Prostate gland (tissue), 2 donors: ENCODE results near the gene KRTAP3-1. TPM values are rescaled to one million over a fixed set of nuclear protein-coding genes. Genes with fewer than 3 reads are reported as not detected.
"Not testable (repeated sequence)": the region's sequence is repeated elsewhere in the genome, so short reads cannot be mapped to it uniquely, and the experiment has no call there.

Experiments used
- DNase-seq: peaks from one replicate; pipeline ENCODE4 v3.0.0-alpha.2; 2019; ENCODE audit warnings: low spot score
- H3K27ac ChIP-seq, 2 donors: fragments of 200-600 bp; sonication (generic); 2 replicates each; pipeline ENCODE4 v1.5.1; 2017 to 2019
- H3K27me3 ChIP-seq: fragments of 200-600 bp; sonication (generic); replicated peaks from 2 replicates; pipeline ENCODE4 v1.5.1; 2019; ENCODE audit not compliant: insufficient read depth
- H3K36me3 ChIP-seq, 2 donors: fragments of 200-600 bp; sonication (generic); 1 replicate in 1 of 2; 2 replicates in 1 of 2; pipeline versions ENCODE4 v1.5.1 to v1.8.1; 2017 to 2019
- H3K4me1 ChIP-seq: fragments of 200-600 bp; sonication (generic); replicated peaks from 2 replicates; pipeline ENCODE4 v1.5.1; 2019
- H3K4me3 ChIP-seq, 2 donors: fragments of 200-600 bp; sonication (generic); 2 replicates each; pipeline ENCODE4 v1.5.1; 2017 to 2019
- H3K9me3 ChIP-seq: fragments of 200-600 bp; sonication (generic); 2 replicates; pipeline ENCODE4 v1.5.1; 2017
- POLR2A ChIP-seq: fragments of 450-650 bp; IDR thresholded peaks from one replicate; pipeline ENCODE4 v1.6.1; 2016; ENCODE audit warnings: antibody characterized with exemption, mild to moderate bottlenecking
- POLR2AphosphoS5 ChIP-seq: sonication (generic); formaldehyde crosslinking; IDR thresholded peaks from one replicate; pipeline ENCODE4 v1.6.1; 2017; ENCODE audit warnings: antibody characterized with exemption
- WGBS: methylation state at CpG from one replicate; pipeline ENCODE4 v1.1.5; 2018; 5-methylcytosine and 5-hydroxymethylcytosine counted together
- intact Hi-C: fragments of 100-400 bp; cut with DNase I; formaldehyde crosslinking; loops from one replicate; pipeline ENCODE4 v1.14.2; 2022
- total RNA-seq, 2 donors: library from RNA; depleted of rRNA; stranded (reverse); fragments of >200 nt; gene quantifications; one replicate each; pipeline ENCODE4 v1.1.0, GENCODE V29; 2016
- TF ChIP-seq, protein P1 (sequence below), 4 experiments: fragments of 200-600 bp in 2 of 4; fragments of 450-650 bp in 2 of 4; sonication (generic) in 2 of 4; IDR thresholded peaks; 1 replicate in 3 of 4; 2 replicates in 1 of 4; pipeline ENCODE4 v1.5.1; 2016 to 2019; ENCODE audit warnings: antibody characterized with exemption in 4 of 4, mild to moderate bottlenecking in 2 of 4, moderate library complexity in 2 of 4

The KRTAP3-1 gene
- total RNA-seq, 2 donors from 2014 or later = not detected

DNA sequence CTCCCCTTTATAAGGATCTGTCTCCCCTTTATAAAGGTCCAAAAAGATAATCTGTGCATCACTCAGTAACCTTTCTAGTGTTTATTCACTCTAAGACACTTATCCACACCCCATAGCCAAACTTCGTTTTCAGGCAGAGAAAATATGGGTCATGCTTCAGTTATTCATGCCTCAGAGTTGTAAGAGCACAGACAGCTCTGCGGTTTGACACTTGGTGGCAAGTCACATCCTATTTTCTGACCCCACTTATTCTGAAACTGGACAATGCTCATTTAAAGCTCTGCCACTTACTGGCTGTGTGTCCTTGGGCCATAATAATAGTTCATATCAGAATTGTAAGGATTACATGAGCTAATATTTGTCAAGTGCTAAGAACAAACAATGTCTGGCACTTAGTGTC is 40.2 kb upstream of the KRTAP3-1 start:
- intact Hi-C loops = no loop called here

DNA sequence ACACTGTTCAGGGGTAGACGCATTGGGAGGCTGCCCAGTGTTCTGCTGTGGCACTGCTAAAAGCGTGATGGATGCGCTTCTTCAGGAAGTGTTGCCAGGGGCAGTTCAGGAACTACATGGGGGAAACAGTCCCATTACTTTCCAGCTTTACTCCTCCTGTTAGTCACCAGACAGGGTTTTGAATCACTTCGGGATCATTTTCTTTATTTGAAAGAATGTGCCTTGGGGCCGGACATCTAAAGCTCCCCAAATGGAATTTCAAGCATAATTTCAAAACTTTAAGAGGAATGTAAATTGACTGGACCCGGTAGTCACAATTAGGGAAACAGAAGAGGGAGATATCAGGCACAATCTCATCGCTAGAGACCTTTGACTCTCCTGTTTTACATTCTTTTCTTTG is 39.5 kb upstream of the KRTAP3-1 start:
- no peak for DNase-seq
- TF ChIP-seq POLR2A = no peak
- no peak for TF ChIP-seq POLR2AphosphoS5
- TF ChIP-seq, protein P1, sequence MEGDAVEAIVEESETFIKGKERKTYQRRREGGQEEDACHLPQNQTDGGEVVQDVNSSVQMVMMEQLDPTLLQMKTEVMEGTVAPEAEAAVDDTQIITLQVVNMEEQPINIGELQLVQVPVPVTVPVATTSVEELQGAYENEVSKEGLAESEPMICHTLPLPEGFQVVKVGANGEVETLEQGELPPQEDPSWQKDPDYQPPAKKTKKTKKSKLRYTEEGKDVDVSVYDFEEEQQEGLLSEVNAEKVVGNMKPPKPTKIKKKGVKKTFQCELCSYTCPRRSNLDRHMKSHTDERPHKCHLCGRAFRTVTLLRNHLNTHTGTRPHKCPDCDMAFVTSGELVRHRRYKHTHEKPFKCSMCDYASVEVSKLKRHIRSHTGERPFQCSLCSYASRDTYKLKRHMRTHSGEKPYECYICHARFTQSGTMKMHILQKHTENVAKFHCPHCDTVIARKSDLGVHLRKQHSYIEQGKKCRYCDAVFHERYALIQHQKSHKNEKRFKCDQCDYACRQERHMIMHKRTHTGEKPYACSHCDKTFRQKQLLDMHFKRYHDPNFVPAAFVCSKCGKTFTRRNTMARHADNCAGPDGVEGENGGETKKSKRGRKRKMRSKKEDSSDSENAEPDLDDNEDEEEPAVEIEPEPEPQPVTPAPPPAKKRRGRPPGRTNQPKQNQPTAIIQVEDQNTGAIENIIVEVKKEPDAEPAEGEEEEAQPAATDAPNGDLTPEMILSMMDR (IDR thresholded peaks at IDR 0.05) = no peak
- H3K4me3 ChIP-seq = no peak overlapping the region
- no peaks in the 10 kb centered on the region for H3K36me3 ChIP-seq
- H3K27me3 ChIP-seq = no peaks in the 10 kb centered on the region
- no peaks in the 10 kb centered on the region for H3K4me1 ChIP-seq
- intact Hi-C loops = no loop called here
- WGBS = 69% methylated on average over 7 of the region's 7 CpGs
- no peak overlapping the region for H3K27ac ChIP-seq
- no peaks in the 10 kb centered on the region for H3K9me3 ChIP-seq

More for the DNA sequence above, 40.2 kb upstream of the KRTAP3-1 start:
- TF ChIP-seq POLR2AphosphoS5 = no peak
- no peak for TF ChIP-seq POLR2A
- TF ChIP-seq, protein P1 (IDR thresholded peaks at IDR 0.05) = no peak
- no peaks in the 10 kb centered on the region for H3K36me3 ChIP-seq
- no peak overlapping the region for H3K27ac ChIP-seq
- 68% methylated on average over 2 of the region's 2 CpGs for WGBS
- H3K4me1 ChIP-seq = no peaks in the 10 kb centered on the region
- no peak for DNase-seq
- no peak overlapping the region for H3K4me3 ChIP-seq
- no peaks in the 10 kb centered on the region for H3K9me3 ChIP-seq
- H3K27me3 ChIP-seq = no peaks in the 10 kb centered on the region

- H3K36me3 ChIP-seq, H3K27ac ChIP-seq, H3K9me3 ChIP-seq, H3K27me3 ChIP-seq, H3K4me1 ChIP-seq, intact Hi-C loops, DNase-seq, H3K4me3 ChIP-seq: not testable (repeated sequence)
- WGBS = 70% methylated on average over 10 of the region's 33 CpGs
Measured at GRCh38 chr17:41046735-41047465, 38.0 kb upstream of the KRTAP3-1 start, which contains the start of gene KRTAP2-1. TSS of gene KRTAP2-1 (minus strand) at chr17:41047316. CDS start at chr17:41047267, 49 bp downstream.

DNA sequence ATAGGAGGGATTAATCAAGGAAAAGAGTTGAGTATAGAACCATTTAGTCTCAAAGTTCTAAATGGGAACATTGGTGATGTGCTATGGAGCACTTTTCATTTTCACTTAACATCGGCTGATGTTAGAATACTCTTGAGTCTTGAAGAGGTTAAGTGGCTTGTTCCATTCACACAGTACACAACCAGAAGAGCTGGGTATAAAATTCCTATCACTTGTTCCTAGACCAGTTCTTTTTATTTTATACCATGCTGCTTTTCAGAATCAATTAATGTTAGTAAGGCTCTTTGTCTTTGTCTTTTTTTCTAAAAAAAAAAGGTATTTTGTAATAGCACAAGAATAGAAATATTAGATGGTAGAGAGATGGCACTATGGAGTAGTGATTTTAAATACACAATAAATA is 34.0 kb upstream of the KRTAP3-1 start:
- WGBS = 88% methylated on average over 1 of the region's 1 CpG
- TF ChIP-seq, protein P1 (IDR thresholded peaks at IDR 0.05) = no peak
- no peak for TF ChIP-seq POLR2AphosphoS5
- no peak for TF ChIP-seq POLR2A
- Histone ChIP-seq H3K9me3 (no peaks in the 10 kb centered on the region), H3K27ac (no peak overlapping the region), H3K36me3 (no peaks in the 10 kb centered on the region), H3K27me3 (no peaks in the 10 kb centered on the region), H3K4me3 (no peak overlapping the region), H3K4me1 (no peaks in the 10 kb centered on the region)
- intact Hi-C loops = no loop called here
- no peak for DNase-seq

GRCh38 chr17:41040783-41041571 is 32.0 kb upstream of the KRTAP3-1 start, which contains the start of gene KRTAP1-1:
TSS of gene KRTAP1-1 (minus strand) at chr17:41041450. CDS start at chr17:41041397, 53 bp downstream.
- H3K4me3 ChIP-seq, H3K9me3 ChIP-seq, intact Hi-C loops, H3K27me3 ChIP-seq, H3K27ac ChIP-seq, H3K36me3 ChIP-seq, H3K4me1 ChIP-seq: not testable (repeated sequence)
- peak; percentile 50 for DNase-seq
- 52% methylated on average over 12 of the region's 14 CpGs for WGBS
